Neural crest cell (in vitro differentiated cells): Measurements from ENCODE around the gene LNPEP. TPM values are rescaled to one million over a fixed set of nuclear protein-coding genes. Genes with fewer than 3 reads are reported as not detected.

ENCODE experiments used
- DNase-seq: peaks from one replicate; pipeline ENCODE4 v3.0.0; 2021; ENCODE audit warnings: low read depth, mixed read lengths, low spot score
- H3K27ac Mint-ChIP-seq: one replicate; pipeline ENCODE4 v1.8.0; 2021; ENCODE audit warnings: mild to moderate bottlenecking, mixed read lengths; ENCODE audit not compliant: unreplicated experiment
- H3K27me3 Mint-ChIP-seq: 2 replicates; pipeline ENCODE4 v1.8.0; 2021; ENCODE audit warnings: low read depth, mild to moderate bottlenecking, mixed read lengths
- H3K36me3 Mint-ChIP-seq: 2 replicates; pipeline ENCODE4 v1.8.0; 2021; ENCODE audit warnings: low read depth, mild to moderate bottlenecking, mixed read lengths
- H3K4me1 Mint-ChIP-seq: 2 replicates; pipeline ENCODE4 v1.8.0; 2021; ENCODE audit warnings: mixed read lengths
- H3K4me3 Mint-ChIP-seq: one replicate; pipeline ENCODE4 v1.8.0; 2021; ENCODE audit warnings: mild to moderate bottlenecking, mixed read lengths
- H3K9me3 Mint-ChIP-seq: 2 replicates; pipeline ENCODE4 v1.8.0; 2021; ENCODE audit warnings: mixed read lengths
- total RNA-seq: library from RNA; stranded (reverse); gene quantifications from 2 replicates; pipeline ENCODE4 v1.2.1, GENCODE V29; 2021
- TF ChIP-seq, protein P1 (sequence below): fragments of 200-600 bp; sonication (generic); conservative IDR thresholded peaks from 2 replicates; pipeline ENCODE4 v1.5.0; 2021; ENCODE audit warnings: antibody characterized with exemption, mild to moderate bottlenecking

The LNPEP gene
- total RNA-seq, 1 donor from 2014 or later: 17.4 TPM

DNA sequence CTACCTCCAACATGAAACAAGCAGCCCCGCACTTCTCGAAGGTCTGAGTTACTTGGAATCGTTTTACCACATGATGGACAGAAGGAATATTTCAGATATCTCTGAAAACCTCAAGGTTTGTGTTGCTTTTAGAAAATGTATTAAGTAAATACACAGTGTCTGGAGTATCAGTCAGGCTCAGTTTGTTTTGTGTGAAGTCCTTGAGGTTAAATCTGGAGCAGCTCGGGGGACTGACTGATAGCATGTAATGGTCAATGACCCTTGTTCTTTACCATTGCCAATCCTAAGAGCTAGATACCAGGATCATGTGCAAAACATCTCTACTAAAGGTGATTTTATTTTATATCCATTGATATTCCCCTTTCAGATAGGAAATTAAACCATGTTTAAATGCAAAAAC lies 26.9 kb upstream of the LNPEP start:
- no peak overlapping the region for H3K27ac Mint-ChIP-seq

DNA sequence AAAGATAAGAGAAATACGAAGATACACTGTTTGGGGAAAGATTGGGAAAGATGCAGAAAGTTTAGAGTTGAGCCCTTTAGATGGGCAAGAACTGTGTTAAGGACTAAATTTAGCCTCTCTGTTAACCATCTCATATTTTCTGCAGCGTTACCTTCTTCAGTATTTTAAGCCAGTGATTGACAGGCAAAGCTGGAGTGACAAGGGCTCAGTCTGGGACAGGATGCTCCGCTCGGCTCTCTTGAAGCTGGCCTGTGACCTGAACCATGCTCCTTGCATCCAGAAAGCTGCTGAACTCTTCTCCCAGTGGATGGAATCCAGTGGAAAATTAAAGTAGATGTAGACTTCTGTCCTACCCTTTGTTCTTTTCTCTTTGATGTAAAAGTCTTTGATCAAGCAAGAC lies 26.4 kb upstream of the LNPEP start:
- Mint-ChIP-seq H3K27me3 (no peaks in the 10 kb centered on the region), H3K9me3 (no peaks in the 10 kb centered on the region), H3K36me3 (no peaks in the 10 kb centered on the region), H3K27ac (no peak overlapping the region), H3K4me1 (peaks cover 1% of the 10 kb centered on the region), H3K4me3 (no peak overlapping the region)
- DNase-seq: no peak
- TF ChIP-seq, protein P1, sequence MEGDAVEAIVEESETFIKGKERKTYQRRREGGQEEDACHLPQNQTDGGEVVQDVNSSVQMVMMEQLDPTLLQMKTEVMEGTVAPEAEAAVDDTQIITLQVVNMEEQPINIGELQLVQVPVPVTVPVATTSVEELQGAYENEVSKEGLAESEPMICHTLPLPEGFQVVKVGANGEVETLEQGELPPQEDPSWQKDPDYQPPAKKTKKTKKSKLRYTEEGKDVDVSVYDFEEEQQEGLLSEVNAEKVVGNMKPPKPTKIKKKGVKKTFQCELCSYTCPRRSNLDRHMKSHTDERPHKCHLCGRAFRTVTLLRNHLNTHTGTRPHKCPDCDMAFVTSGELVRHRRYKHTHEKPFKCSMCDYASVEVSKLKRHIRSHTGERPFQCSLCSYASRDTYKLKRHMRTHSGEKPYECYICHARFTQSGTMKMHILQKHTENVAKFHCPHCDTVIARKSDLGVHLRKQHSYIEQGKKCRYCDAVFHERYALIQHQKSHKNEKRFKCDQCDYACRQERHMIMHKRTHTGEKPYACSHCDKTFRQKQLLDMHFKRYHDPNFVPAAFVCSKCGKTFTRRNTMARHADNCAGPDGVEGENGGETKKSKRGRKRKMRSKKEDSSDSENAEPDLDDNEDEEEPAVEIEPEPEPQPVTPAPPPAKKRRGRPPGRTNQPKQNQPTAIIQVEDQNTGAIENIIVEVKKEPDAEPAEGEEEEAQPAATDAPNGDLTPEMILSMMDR: no peak

More for the DNA sequence above, 26.9 kb upstream of the LNPEP start:
- no peak for DNase-seq
- Mint-ChIP-seq H3K4me3 (no peak overlapping the region), H3K9me3 (no peaks in the 10 kb centered on the region), H3K4me1 (peaks cover 6% of the 10 kb centered on the region), H3K27me3 (no peaks in the 10 kb centered on the region), H3K36me3 (no peaks in the 10 kb centered on the region)
- TF ChIP-seq, protein P1: no peak

DNA sequence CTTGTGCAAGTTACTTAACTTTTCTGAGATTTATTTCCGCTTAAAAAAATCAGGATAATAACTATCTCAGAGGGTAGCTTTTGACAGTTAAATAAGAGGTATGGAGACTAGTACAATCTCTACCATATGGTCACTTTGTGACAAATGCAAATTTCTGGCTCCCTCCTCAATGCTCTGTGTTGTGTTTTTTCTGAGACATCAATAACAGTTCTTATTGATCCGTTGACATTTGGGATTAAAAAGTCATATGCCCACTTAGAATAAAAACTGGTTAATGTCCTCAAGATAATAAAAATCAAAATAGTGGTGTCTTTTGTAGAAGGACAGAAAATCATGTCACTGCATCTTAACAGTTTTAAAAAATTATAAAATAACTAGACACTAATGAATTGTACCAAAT lies 24.7 kb upstream of the LNPEP start:
- Mint-ChIP-seq H3K4me3 (no peak overlapping the region), H3K36me3 (no peaks in the 10 kb centered on the region), H3K4me1 (no peaks in the 10 kb centered on the region), H3K27ac (no peak overlapping the region), H3K27me3 (no peaks in the 10 kb centered on the region), H3K9me3 (no peaks in the 10 kb centered on the region)
- TF ChIP-seq, protein P1: no peak
- DNase-seq: no peak

DNA sequence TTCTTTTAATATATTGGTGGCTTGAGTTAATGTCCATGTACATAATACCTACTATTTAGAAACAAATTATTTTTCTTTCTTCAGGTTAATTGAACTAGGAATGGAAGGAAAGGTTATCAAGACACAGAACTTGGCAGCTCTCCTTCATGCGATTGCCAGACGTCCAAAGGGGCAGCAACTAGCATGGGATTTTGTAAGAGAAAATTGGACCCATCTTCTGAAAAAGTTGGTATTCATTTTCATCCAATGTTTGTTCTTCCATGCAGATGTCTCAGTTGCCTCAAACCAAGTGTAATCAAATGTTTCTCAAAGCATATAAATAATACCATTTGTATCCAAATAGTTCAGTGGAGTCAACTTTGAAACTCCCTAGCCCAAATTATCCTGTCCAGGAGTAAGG lies 22.6 kb upstream of the LNPEP start:
- TF ChIP-seq, protein P1: no peak
- H3K4me1 Mint-ChIP-seq: no peaks in the 10 kb centered on the region
- no peaks in the 10 kb centered on the region for H3K36me3 Mint-ChIP-seq
- no peak overlapping the region for H3K27ac Mint-ChIP-seq
- no peaks in the 10 kb centered on the region for H3K9me3 Mint-ChIP-seq
- no peak for DNase-seq
- H3K4me3 Mint-ChIP-seq: no peak overlapping the region
- H3K27me3 Mint-ChIP-seq: no peaks in the 10 kb centered on the region

DNA sequence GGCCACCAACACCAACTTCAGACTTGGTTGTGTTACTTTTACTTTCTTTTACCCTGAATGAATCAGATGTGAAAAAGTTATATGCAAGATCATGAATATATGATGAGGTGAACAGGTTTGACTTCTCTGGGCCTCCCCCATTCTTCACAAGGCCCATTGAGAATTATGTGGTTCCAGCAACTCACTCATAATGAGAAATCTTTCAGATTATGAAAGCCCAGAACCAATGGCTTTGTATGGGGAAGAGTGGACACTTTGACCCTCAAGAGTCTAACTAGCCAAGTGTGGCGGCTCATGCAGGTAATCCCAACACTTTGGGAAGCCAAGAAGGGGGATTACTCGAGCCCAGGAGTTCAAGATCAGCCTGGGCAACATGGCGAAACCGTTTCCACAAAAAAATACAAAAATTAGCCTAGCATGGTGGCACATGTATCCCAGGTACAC lies 16.1 kb upstream of the LNPEP start:
- H3K36me3 Mint-ChIP-seq: no peaks in the 10 kb centered on the region
- H3K27ac Mint-ChIP-seq: no peak overlapping the region
- no peaks in the 10 kb centered on the region for H3K9me3 Mint-ChIP-seq
- H3K27me3 Mint-ChIP-seq: no peaks in the 10 kb centered on the region
- no peak for DNase-seq
- H3K4me3 Mint-ChIP-seq: no peak overlapping the region
- TF ChIP-seq, protein P1: no peak
- peaks cover 12% of the 10 kb centered on the region for H3K4me1 Mint-ChIP-seq
